ENCODE results near the gene PPP2R5E.

PPP2R5E gene

GRCh38 chr14:63326840-63327239, 216.3 kb downstream of the PPP2R5E start:
- Mint-ChIP-seq H3K27ac (no peak overlapping the region), H3K9me3 (no peaks in the 10 kb centered on the region), H3K4me3 (no peak overlapping the region), H3K27me3 (peaks cover 11% of the 10 kb centered on the region), H3K36me3 (no peaks in the 10 kb centered on the region), H3K4me1 (no peaks in the 10 kb centered on the region)
- ATAC-seq (ENCODE audit: low read depth) (no peak), DNase-seq (ENCODE audit: low spot score in 2 of 2) (no peak)

GRCh38 chr14:63322897-63323573, 220.1 kb downstream of the PPP2R5E start:
- Mint-ChIP-seq H3K4me1 (no peaks in the 10 kb centered on the region), H3K36me3 (no peaks in the 10 kb centered on the region)

GRCh38 chr14:63322472-63322871, 220.7 kb downstream of the PPP2R5E start:
- no peaks in the 10 kb centered on the region for H3K4me1 Mint-ChIP-seq
- ATAC-seq (ENCODE audit: low read depth) (no peak), DNase-seq (ENCODE audit: low spot score in 2 of 2) (no peak)
- H3K9me3 Mint-ChIP-seq, result no peaks in the 10 kb centered on the region
- no peaks in the 10 kb centered on the region for H3K36me3 Mint-ChIP-seq
- no peak overlapping the region for H3K4me3 Mint-ChIP-seq
- no peak overlapping the region for H3K27ac Mint-ChIP-seq
- peaks cover 18% of the 10 kb centered on the region for H3K27me3 Mint-ChIP-seq

More at GRCh38 chr14:63322897-63323573, 220.1 kb downstream of the PPP2R5E start:
- no peak for ATAC-seq (ENCODE audit: low read depth)
- Mint-ChIP-seq H3K27ac (no peak overlapping the region), H3K27me3 (peaks cover 18% of the 10 kb centered on the region), H3K9me3 (no peaks in the 10 kb centered on the region), H3K4me3 (no peak overlapping the region)
- no peak for DNase-seq (ENCODE audit: low spot score in 2 of 2)

Data from memory B cell (primary cell).